ENCODE results near the gene PBXIP1.

Gene PBXIP1

GRCh38 chr1:154972213-154972516 lies 16.3 kb upstream of the PBXIP1 start:
- DNase-seq (ENCODE audit: low spot score) = peak; percentile 44

- peak; percentile 55 for DNase-seq (ENCODE audit: low spot score)
Observed at GRCh38 chr1:154971341-154971998, 15.6 kb upstream of the PBXIP1 start.

- peak; percentile 90 for DNase-seq (ENCODE audit: low spot score)
Observed at GRCh38 chr1:154970631-154971340, 14.9 kb upstream of the PBXIP1 start, which contains the start of gene SHC1. Gene SHC1 (minus strand): TSS chr1:154970747. CDS start chr1:154970526, 221 bp downstream.

- no peak for DNase-seq (ENCODE audit: low spot score)
Observed at GRCh38 chr1:154969860-154970452, 14.1 kb upstream of the PBXIP1 start.

- DNase-seq (ENCODE audit: low spot score) = no peak
Observed at GRCh38 chr1:154969246-154969645, 13.3 kb upstream of the PBXIP1 start.

- no peak for DNase-seq (ENCODE audit: low spot score)
Observed at GRCh38 chr1:154968731-154969130, 12.8 kb upstream of the PBXIP1 start.

GRCh38 chr1:154967331-154967950 lies 11.5 kb upstream of the PBXIP1 start:
- no peak for DNase-seq (ENCODE audit: low spot score)

- no peak for DNase-seq (ENCODE audit: low spot score)
Observed at GRCh38 chr1:154966111-154966510, 10.2 kb upstream of the PBXIP1 start.

GRCh38 chr1:154964359-154964758 lies 8.5 kb upstream of the PBXIP1 start:
- no peak for DNase-seq (ENCODE audit: low spot score)

- DNase-seq (ENCODE audit: low spot score) = no peak
Observed at GRCh38 chr1:154963643-154964042, 7.7 kb upstream of the PBXIP1 start.

- no peak for DNase-seq (ENCODE audit: low spot score)
Observed at GRCh38 chr1:154962795-154963330, 7.0 kb upstream of the PBXIP1 start.

- peak; percentile 52 for DNase-seq (ENCODE audit: low spot score)
Observed at GRCh38 chr1:154962156-154962749, 6.4 kb upstream of the PBXIP1 start.

- peak; percentile 83 for DNase-seq (ENCODE audit: low spot score)
Observed at GRCh38 chr1:154961207-154962155, 5.6 kb upstream of the PBXIP1 start, which contains the start of gene PYGO2. Gene PYGO2 (minus strand): TSS chr1:154961782. CDS start chr1:154961576, 206 bp downstream.

GRCh38 chr1:154960446-154961136 lies 4.7 kb upstream of the PBXIP1 start:
- peak; percentile 27 for DNase-seq (ENCODE audit: low spot score)

GRCh38 chr1:154959426-154959780 lies 3.5 kb upstream of the PBXIP1 start:
- no peak for DNase-seq (ENCODE audit: low spot score)

- no peak for DNase-seq (ENCODE audit: low spot score)
Observed at GRCh38 chr1:154958681-154959425, 3.0 kb upstream of the PBXIP1 start.

GRCh38 chr1:154958036-154958435 lies 2.1 kb upstream of the PBXIP1 start:
- no peak for DNase-seq (ENCODE audit: low spot score)

- no peak for DNase-seq (ENCODE audit: low spot score)
Observed at GRCh38 chr1:154957091-154957657, 1.3 kb upstream of the PBXIP1 start.

- DNase-seq (ENCODE audit: low spot score) = no peak
Observed at GRCh38 chr1:154956544-154956941, 644 bp upstream of the PBXIP1 start.

All from hematopoietic multipotent progenitor cell treated with erythropoietin and hydrocortisone succinate and interleukin-3 and kit ligand, for 17 days (in vitro differentiated cells).